MG63 (cell line): ENCODE results near the gene PTPN18. TPM values are rescaled to one million over a fixed set of nuclear protein-coding genes. Genes with fewer than 3 reads are reported as not detected.

ENCODE experiments used
- DNase-seq: peaks from one replicate; pipeline ENCODE4 v3.0.0-alpha.2; 2020
- H3K27me3 ChIP-seq: fragments of 250-450 bp; sonication (Bioruptor Pico); 2 replicates; pipeline ENCODE4 v1.5.1; 2020; ENCODE audit warnings: mild to moderate bottlenecking, moderate library complexity
- H3K36me3 ChIP-seq: fragments of 250-450 bp; sonication (Bioruptor Pico); 2 replicates; pipeline ENCODE4 v1.5.1; 2020; ENCODE audit warnings: mild to moderate bottlenecking, moderate library complexity
- H3K4me3 ChIP-seq: fragments of 250-450 bp; sonication (Bioruptor Pico); 2 replicates; pipeline ENCODE4 v1.5.1; 2020; ENCODE audit warnings: mild to moderate bottlenecking, moderate library complexity
- H3K9me3 ChIP-seq: fragments of 250-450 bp; sonication (Bioruptor Pico); 2 replicates; pipeline ENCODE4 v1.5.1; 2020; ENCODE audit warnings: mild to moderate bottlenecking, moderate library complexity
- total RNA-seq: library from RNA; depleted of rRNA; stranded (reverse); fragments of >200 nt; shearing (Covaris generic); gene quantifications from 2 replicates; pipeline ENCODE4 v1.2.3, GENCODE V29; 2014; ENCODE audit warnings: low replicate concordance

PTPN18 gene
- total RNA-seq, 1 experiment from 2014 or later: 8.4 TPM

- DNase-seq: no peak
Observed at GRCh38 chr2:130352237-130352636, 3.6 kb upstream of the PTPN18 start.

DNA sequence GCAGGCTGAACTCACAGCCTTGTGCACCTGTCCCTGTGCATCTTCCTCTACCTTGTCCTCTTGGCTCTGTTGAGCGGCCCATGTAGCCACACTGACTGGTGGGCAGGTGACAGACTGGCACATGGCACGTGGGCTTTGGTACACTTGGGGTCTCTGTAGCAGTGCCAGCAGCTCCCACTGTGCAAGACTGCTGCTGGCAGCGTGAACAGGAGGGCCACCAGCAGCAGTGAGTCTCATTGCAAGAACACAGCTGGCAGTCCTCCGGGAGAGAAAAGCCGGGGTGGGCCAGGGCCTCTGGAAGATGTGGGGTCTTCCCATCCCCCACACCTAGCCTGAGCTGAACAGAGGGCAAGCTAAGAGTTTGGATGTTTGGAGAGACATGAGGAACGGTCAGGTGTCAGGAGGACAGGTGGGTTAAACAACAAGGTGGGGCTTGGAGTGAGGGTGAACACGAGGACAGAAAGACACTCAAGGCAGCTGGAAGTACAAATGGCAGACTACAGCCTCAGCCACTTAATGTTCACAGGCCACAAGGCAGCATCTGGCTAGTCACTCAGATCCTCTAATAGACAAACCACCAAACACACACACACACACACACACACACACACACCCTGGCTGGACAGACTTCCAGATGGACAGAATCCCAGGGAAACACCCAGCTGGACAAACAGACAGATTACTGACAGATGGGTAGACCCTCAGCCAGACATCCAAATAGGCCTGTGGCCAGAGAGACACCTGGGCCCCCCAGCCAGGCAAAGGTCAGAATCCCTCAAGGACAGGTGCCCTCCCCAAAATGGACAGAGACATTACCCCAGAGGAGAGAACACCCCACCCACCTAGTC, 2.3 kb upstream of the PTPN18 start:
- Histone ChIP-seq H3K27me3 (no peaks in the 10 kb centered on the region; the same call in 1 of the 2 replicates), H3K9me3 (no peaks in the 10 kb centered on the region), H3K4me3 (no peak overlapping the region), H3K36me3 (peaks cover 2% of the 10 kb centered on the region)
- DNase-seq: no peak

More at GRCh38 chr2:130352237-130352636, 3.6 kb upstream of the PTPN18 start:
- no peak overlapping the region for H3K4me3 ChIP-seq
- no peaks in the 10 kb centered on the region for H3K9me3 ChIP-seq
- no peaks in the 10 kb centered on the region; the same call in 1 of the 2 replicates for H3K27me3 ChIP-seq
- peaks cover 12% of the 10 kb centered on the region for H3K36me3 ChIP-seq

DNA sequence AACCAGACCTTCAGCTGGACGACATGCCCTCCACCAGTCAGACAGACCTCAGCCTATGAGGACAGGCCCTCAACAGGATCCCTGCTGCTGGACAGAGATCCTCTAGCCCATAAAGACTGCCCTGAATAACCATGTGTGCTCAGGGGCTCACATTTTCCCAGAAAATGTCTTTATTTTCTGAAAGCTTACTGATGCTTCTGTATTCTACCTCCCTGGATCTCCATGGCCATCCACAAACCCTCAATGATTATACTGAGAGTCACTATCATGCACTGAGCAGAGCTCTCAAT, 1.8 kb upstream of the PTPN18 start:
- H3K27me3 ChIP-seq: no peaks in the 10 kb centered on the region; the same call in 1 of the 2 replicates

DNA sequence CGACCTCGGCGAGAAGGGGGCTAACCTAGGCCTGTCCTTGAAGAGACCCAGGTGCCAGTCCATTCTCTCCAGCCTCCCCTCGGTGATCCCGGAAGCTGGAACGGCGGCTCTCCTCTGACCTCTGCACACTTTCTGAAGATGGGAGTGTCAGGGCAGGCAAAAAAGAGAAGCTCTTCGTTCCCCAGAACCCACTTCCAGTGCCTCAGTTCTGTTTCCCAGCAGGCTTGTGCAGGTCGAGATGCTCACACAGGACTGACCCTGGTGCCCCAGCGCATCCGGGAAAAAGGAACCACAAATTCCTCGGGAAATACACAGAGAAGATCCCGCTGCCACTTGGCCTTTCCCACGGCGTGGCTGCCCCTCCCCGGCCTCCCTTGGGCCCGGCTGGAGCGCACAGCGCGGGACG, 681 bp upstream of the PTPN18 start:
- Histone ChIP-seq H3K9me3 (no peaks in the 10 kb centered on the region), H3K36me3 (no peaks in the 10 kb centered on the region), H3K27me3 (no peaks in the 10 kb centered on the region; the same call in 1 of the 2 replicates), H3K4me3 (peak overlapping the region; percentile 65)
- no peak for DNase-seq

More for the DNA sequence above, 1.8 kb upstream of the PTPN18 start:
- Histone ChIP-seq H3K9me3 (no peaks in the 10 kb centered on the region), H3K4me3 (no peak overlapping the region), H3K36me3 (peaks cover 1% of the 10 kb centered on the region)
- no peak for DNase-seq

GRCh38 chr2:130357864-130358263, 2.0 kb downstream of the PTPN18 start:
- DNase-seq: no peak
- Histone ChIP-seq H3K4me3 (no peak overlapping the region), H3K36me3 (no peaks in the 10 kb centered on the region), H3K9me3 (no peaks in the 10 kb centered on the region), H3K27me3 (no peaks in the 10 kb centered on the region)

- Histone ChIP-seq H3K36me3 (no peaks in the 10 kb centered on the region), H3K9me3 (no peaks in the 10 kb centered on the region), H3K4me3 (no peak overlapping the region), H3K27me3 (no peaks in the 10 kb centered on the region)
- no peak for DNase-seq
Observed at GRCh38 chr2:130358420-130359350, 2.8 kb downstream of the PTPN18 start.

DNA sequence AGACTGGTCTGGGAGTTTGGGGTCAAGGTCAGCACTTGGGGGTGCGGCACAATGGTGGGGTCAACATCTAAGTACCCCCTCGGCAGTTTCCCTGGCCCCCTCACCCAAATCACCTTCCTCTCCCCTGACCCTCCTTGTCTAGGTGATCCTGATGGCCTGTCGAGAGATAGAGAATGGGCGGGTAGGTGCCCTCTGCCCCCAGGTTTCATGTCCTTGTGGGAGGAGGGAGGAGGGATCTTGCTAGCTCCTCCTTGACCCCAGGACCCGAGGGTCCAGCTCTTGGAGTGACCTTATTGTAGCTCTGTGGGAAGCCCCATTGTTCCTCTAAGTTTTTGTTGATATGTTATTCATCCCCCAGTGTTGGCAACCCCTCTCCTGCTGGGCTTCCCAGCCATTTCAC, 3.6 kb downstream of the PTPN18 start:
- no peak for DNase-seq
- no peaks in the 10 kb centered on the region for H3K36me3 ChIP-seq
- no peaks in the 10 kb centered on the region for H3K27me3 ChIP-seq
- no peaks in the 10 kb centered on the region for H3K9me3 ChIP-seq
- no peak overlapping the region for H3K4me3 ChIP-seq

GRCh38 chr2:130363479-130363878, 7.6 kb downstream of the PTPN18 start:
- peaks cover 3% of the 10 kb centered on the region; the same call in 1 of the 2 replicates for H3K9me3 ChIP-seq
- DNase-seq: no peak
- H3K27me3 ChIP-seq: no peaks in the 10 kb centered on the region
- no peak overlapping the region for H3K4me3 ChIP-seq
- no peaks in the 10 kb centered on the region for H3K36me3 ChIP-seq

DNA sequence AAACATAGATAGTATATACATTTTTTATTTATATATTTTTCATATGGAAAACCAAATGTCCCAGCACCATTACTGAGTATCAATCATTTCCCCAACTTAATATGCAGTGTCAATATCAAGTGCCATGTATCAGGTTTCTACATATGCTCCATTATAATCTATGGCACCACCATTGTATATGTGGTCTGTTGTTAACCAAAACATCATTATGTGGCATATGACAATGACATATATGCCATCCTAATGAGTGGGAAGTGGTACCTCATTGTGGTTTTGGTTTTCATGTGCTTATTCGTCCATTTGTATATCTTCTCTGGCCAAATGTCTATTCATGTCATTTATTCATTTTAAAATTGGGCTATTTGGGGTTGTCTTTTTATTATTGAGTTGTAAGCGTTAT, 9.2 kb downstream of the PTPN18 start:
- no peaks in the 10 kb centered on the region for H3K27me3 ChIP-seq
- H3K4me3 ChIP-seq: no peak overlapping the region
- H3K36me3 ChIP-seq: no peaks in the 10 kb centered on the region
- peaks cover 3% of the 10 kb centered on the region; the same call in 1 of the 2 replicates for H3K9me3 ChIP-seq
- DNase-seq: no peak

DNA sequence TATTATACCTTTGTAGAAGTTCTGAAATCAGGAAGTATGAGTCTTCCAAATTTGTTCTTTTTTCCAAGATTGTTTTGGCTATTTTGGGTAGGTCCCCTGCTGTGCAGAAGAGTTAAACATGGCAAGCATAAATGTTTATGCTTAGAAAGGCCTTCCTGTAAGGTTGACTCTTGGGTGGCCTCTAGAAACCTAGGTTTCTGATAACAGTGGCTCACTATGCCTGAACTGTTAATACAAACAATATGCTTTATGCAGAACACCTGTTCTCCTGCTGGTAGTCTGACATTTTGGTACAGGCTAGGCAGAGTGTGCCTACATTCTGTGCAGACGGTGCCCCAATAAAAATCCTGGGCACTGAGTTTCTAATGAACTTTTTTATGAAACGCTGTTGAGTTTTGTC, 10.1 kb downstream of the PTPN18 start:
- peaks cover 3% of the 10 kb centered on the region; the same call in 1 of the 2 replicates for H3K9me3 ChIP-seq
- no peaks in the 10 kb centered on the region for H3K27me3 ChIP-seq
- DNase-seq: no peak
- H3K4me3 ChIP-seq: no peak overlapping the region
- H3K36me3 ChIP-seq: 0 out of 2 replicates have a peak, but pooled peaks cover 4% of the 10 kb centered on the region

DNA sequence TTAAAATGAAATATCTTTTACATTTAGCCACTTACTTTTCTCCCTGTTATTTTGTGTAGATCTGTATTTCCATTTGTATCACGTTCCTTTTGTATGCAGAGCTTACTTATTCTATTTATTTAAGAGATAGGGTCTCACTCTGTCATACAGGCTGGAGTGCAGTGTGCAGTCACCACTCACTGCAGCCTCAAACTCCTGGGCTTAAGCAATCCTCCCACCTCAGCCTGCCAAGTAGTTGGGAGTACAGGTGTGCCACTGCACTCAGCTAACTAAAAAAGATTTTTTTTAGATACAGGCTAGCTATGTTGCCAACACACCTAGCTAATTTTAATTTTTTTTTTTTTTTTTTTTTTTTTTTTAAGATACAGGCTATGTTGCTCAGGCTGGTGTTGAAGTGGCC, 10.9 kb downstream of the PTPN18 start:
- Histone ChIP-seq H3K9me3 (peaks cover 3% of the 10 kb centered on the region; the same call in 1 of the 2 replicates), H3K27me3 (no peaks in the 10 kb centered on the region), H3K4me3 (no peak overlapping the region), H3K36me3 (peaks cover 4% of the 10 kb centered on the region; the same call in 1 of the 2 replicates)
- no peak for DNase-seq

GRCh38 chr2:130368786-130369185, 12.9 kb downstream of the PTPN18 start:
- Histone ChIP-seq H3K4me3 (no peak overlapping the region), H3K9me3 (peaks cover 3% of the 10 kb centered on the region; the same call in 1 of the 2 replicates), H3K36me3 (peaks cover 4% of the 10 kb centered on the region; the same call in 1 of the 2 replicates), H3K27me3 (no peaks in the 10 kb centered on the region)
- DNase-seq: no peak

- DNase-seq: no peak
- Histone ChIP-seq H3K36me3 (peaks cover 4% of the 10 kb centered on the region; the same call in 1 of the 2 replicates), H3K27me3 (no peaks in the 10 kb centered on the region), H3K9me3 (peaks cover 3% of the 10 kb centered on the region; the same call in 1 of the 2 replicates), H3K4me3 (no peak overlapping the region)
Observed at GRCh38 chr2:130369311-130369964, 13.6 kb downstream of the PTPN18 start.

GRCh38 chr2:130369965-130370341, 14.1 kb downstream of the PTPN18 start:
- Histone ChIP-seq H3K36me3 (peaks cover 4% of the 10 kb centered on the region; the same call in 1 of the 2 replicates), H3K4me3 (no peak overlapping the region), H3K9me3 (peaks cover 3% of the 10 kb centered on the region; the same call in 1 of the 2 replicates), H3K27me3 (no peaks in the 10 kb centered on the region)
- DNase-seq: no peak

DNA sequence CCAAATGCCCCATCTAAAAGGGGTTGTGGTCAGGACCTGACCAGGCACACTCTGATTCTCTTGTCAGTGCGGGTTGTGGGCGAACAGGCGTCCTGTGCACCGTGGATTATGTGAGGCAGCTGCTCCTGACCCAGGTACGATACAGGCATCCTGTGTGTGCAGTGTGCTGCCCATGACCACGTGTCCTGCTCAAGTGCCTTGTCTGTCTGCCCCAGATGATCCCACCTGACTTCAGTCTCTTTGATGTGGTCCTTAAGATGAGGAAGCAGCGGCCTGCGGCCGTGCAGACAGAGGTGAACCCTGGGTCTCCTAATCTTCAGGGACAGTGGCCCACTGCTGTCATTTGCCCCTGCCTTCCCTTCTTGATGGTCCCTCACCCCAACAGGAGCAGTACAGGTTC, 14.6 kb downstream of the PTPN18 start:
- Histone ChIP-seq H3K27me3 (no peaks in the 10 kb centered on the region), H3K9me3 (peaks cover 3% of the 10 kb centered on the region; the same call in 1 of the 2 replicates), H3K4me3 (no peak overlapping the region), H3K36me3 (peaks cover 4% of the 10 kb centered on the region; the same call in 1 of the 2 replicates)
- no peak for DNase-seq

- Histone ChIP-seq H3K9me3 (no peaks in the 10 kb centered on the region; the same call in 1 of the 2 replicates), H3K36me3 (peaks cover 7% of the 10 kb centered on the region; the same call in 1 of the 2 replicates), H3K4me3 (peak overlapping the region; percentile 83), H3K27me3 (no peaks in the 10 kb centered on the region)
- no peak for DNase-seq
Observed at GRCh38 chr2:130371723-130372054, 15.8 kb downstream of the PTPN18 start.
